Left ventricle myocardium inferior (tissue), 1 donor: ENCODE data around the gene TMCC1. TPM values are rescaled to one million over a fixed set of nuclear protein-coding genes. Genes with fewer than 3 reads are reported as not detected.

Experiments
- DNase-seq: peaks from one replicate; pipeline ENCODE4 v3.0.0-alpha.2; 2020
- H3K27ac ChIP-seq: fragments of 200-600 bp; replicated peaks from 2 replicates; pipeline ENCODE4 v1.8.0; 2021
- H3K27me3 ChIP-seq: fragments of 200-600 bp; 2 replicates; pipeline ENCODE4 v1.8.0; 2021; ENCODE audit warnings: low read depth
- H3K36me3 ChIP-seq: fragments of 200-600 bp; 2 replicates; pipeline ENCODE4 v1.8.0; 2021
- H3K4me1 ChIP-seq: fragments of 200-600 bp; 2 replicates; pipeline ENCODE4 v1.8.0; 2021
- H3K4me3 ChIP-seq: fragments of 200-600 bp; 2 replicates; pipeline ENCODE4 v1.8.0; 2021; ENCODE audit warnings: mild to moderate bottlenecking, moderate library complexity
- H3K9me3 ChIP-seq: fragments of 200-600 bp; replicated peaks from 2 replicates; pipeline ENCODE4 v1.8.0; 2021
- CTCF ChIP-seq: fragments of 200-600 bp; IDR thresholded peaks from 2 replicates; pipeline ENCODE4 v1.8.0; 2021; ENCODE audit warnings: antibody characterized with exemption, mild to moderate bottlenecking, borderline replicate concordance
- intact Hi-C: fragments of 100-400 bp; cut with micrococcal nuclease; formaldehyde crosslinking; loops from one replicate; pipeline ENCODE4 v1.11.0; 2022
- total RNA-seq: library from RNA; stranded (reverse); fragmentation: NEBNext Ultra II Directional; extraction: Animal tissue kit (Norgen Biotek cat#: 25700); gene quantifications from one replicate; pipeline ENCODE4 v1.2.1, GENCODE V29; 2021
- donor health status: DM: no; HTN: yes; CAD: no; lungs with severe emphysema.

The TMCC1 gene
- total RNA-seq, 1 donor from 2014 or later = 28.3 TPM

DNA sequence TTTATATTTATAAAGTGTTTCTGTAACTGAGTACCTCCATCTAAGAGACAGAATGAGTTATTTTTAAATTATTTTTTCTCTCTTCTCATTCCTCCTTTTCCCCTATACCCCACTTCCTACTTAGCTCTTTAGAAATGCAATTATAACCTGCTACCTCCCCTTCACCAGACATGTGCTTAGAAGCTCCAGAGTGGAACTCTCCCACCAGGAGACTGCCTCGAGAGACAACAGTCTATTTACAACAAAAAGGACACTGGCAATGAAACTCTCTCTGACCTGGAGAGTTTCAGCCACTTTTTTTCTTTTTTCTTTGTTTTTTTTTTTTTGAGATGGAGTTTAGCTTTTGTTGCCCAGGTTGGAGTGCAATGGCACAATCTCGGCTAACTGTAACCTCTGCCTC lies 177.7 kb downstream of the TMCC1 start:
- Histone ChIP-seq H3K36me3 (no peaks in the 10 kb centered on the region), H3K9me3 (no peaks in the 10 kb centered on the region), H3K4me1 (peaks cover 22% of the 10 kb centered on the region), H3K27ac (no peak overlapping the region), H3K27me3 (no peaks in the 10 kb centered on the region), H3K4me3 (no peak overlapping the region)
- intact Hi-C loops = no loop called here
- no peak for TF ChIP-seq CTCF
- DNase-seq = no peak

DNA sequence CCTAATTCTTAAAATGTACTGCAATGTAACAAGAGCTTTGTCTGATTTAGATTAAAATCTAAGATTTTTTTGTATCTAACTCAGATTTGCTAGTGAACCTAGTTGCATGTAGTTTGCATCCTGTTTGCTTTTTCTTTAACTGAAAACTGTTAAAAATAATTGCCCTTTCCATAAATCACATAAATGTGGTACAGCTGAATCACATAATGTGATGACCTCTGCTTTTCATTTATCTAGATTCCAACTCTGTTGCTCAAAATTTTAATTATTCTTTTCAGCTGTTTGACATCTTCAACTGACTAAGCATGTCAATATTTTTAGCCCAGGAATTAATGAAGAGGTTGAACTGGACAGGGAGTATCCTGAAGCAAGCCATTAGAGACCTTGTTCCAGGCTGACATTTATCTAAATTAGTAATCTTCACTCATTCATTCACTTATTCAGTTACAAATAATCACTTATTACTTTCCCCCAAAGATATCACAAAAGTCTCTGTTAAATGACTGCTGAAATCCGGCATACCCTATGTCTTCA lies 185.1 kb downstream of the TMCC1 start:
- intact Hi-C loops = no loop called here
- no peaks in the 10 kb centered on the region for H3K27me3 ChIP-seq
- no peak for DNase-seq
- H3K4me1 ChIP-seq = no peaks in the 10 kb centered on the region
- H3K4me3 ChIP-seq = no peak overlapping the region
- no peaks in the 10 kb centered on the region for H3K36me3 ChIP-seq
- TF ChIP-seq CTCF = no peak
- no peak overlapping the region for H3K27ac ChIP-seq
- H3K9me3 ChIP-seq = no peaks in the 10 kb centered on the region

DNA sequence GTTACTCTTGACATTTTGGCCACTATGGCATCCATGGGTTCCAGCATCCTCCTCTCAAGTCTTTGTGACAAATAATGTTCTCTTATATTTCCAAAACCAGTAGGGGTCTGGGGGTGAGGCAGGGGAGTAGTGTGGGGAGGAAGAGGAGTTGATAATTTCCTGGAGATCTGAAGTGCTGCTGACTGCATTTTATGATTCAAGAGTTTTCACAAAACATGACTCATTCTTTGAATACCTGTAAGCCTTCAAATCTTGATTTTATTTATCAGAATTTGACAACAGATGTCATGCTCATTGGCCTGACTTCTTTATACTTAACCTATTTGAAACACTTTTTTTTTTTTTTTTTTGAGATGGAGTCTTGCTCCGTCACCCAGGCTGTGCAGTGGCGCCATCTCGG lies 188.2 kb downstream of the TMCC1 start:
- DNase-seq = no peak
- no peak overlapping the region for H3K4me3 ChIP-seq
- no peak for TF ChIP-seq CTCF
- H3K36me3 ChIP-seq = no peaks in the 10 kb centered on the region
- no peaks in the 10 kb centered on the region for H3K9me3 ChIP-seq
- no peak overlapping the region for H3K27ac ChIP-seq
- H3K27me3 ChIP-seq = no peaks in the 10 kb centered on the region
- H3K4me1 ChIP-seq = no peaks in the 10 kb centered on the region
- intact Hi-C loops = no loop called here

GRCh38 chr3:129703913-129704312 lies 189.6 kb downstream of the TMCC1 start:
- Histone ChIP-seq H3K27ac (no peak overlapping the region), H3K4me1 (peaks cover 8% of the 10 kb centered on the region), H3K27me3 (no peaks in the 10 kb centered on the region), H3K4me3 (no peak overlapping the region), H3K9me3 (no peaks in the 10 kb centered on the region), H3K36me3 (no peaks in the 10 kb centered on the region)
- intact Hi-C loops = no loop called here
- no peak for TF ChIP-seq CTCF
- no peak for DNase-seq

GRCh38 chr3:129702934-129703712 lies 190.4 kb downstream of the TMCC1 start:
- DNase-seq = no peak
- H3K4me3 ChIP-seq = no peak overlapping the region
- no peak for TF ChIP-seq CTCF
- peaks cover 12% of the 10 kb centered on the region for H3K4me1 ChIP-seq
- H3K9me3 ChIP-seq = no peaks in the 10 kb centered on the region
- H3K27me3 ChIP-seq = no peaks in the 10 kb centered on the region
- H3K36me3 ChIP-seq = no peaks in the 10 kb centered on the region
- intact Hi-C loops = no loop called here
- no peak overlapping the region for H3K27ac ChIP-seq
